Measurements from ENCODE around the gene SMIM31. TPM values are rescaled to one million over a fixed set of nuclear protein-coding genes. Genes with fewer than 3 reads are reported as not detected.

The SMIM31 gene
- total RNA-seq, 2 experiments from 2014 or later, result not detected

DNA sequence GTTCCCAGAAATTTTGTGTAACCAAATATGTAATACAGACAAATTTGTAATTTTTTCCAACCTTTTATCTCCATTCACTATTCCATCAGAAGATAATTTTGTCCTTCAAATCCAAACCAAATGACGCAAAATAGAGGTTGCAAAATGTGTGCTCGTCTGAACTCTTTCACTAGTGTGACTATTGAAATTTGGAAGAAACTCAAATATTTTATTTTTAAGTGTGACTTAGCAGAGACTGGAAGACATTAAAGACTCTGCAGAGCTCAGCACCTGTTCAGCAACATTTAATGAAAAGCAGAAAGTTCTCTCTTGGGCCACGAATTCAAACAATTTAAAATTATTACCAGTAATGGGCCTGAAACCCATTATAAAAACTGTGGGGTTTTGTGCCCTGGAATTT, 93.1 kb downstream of the SMIM31 start:
- CTCF ChIA-PET, result interaction anchor here (0.6 kb wide), 1 partner anchor 33 kb away, joined by 4 read pairs; no protein-coding TSS in a partner anchor
- intact Hi-C loops (cut with micrococcal nuclease), result no loop called here
- H3K4me3 Mint-ChIP-seq, result no peak overlapping the region
- peaks cover 11% of the 10 kb centered on the region for H3K27me3 Mint-ChIP-seq (ENCODE audit: low read depth)
- DNase-seq, result no peak
- H3K36me3 Mint-ChIP-seq (ENCODE audit: low read depth), result no peaks in the 10 kb centered on the region
- no peaks in the 10 kb centered on the region for H3K4me1 Mint-ChIP-seq (ENCODE audit: low read depth)
- no peaks in the 10 kb centered on the region for H3K9me3 Mint-ChIP-seq
- no peak overlapping the region for H3K27ac Mint-ChIP-seq

DNA sequence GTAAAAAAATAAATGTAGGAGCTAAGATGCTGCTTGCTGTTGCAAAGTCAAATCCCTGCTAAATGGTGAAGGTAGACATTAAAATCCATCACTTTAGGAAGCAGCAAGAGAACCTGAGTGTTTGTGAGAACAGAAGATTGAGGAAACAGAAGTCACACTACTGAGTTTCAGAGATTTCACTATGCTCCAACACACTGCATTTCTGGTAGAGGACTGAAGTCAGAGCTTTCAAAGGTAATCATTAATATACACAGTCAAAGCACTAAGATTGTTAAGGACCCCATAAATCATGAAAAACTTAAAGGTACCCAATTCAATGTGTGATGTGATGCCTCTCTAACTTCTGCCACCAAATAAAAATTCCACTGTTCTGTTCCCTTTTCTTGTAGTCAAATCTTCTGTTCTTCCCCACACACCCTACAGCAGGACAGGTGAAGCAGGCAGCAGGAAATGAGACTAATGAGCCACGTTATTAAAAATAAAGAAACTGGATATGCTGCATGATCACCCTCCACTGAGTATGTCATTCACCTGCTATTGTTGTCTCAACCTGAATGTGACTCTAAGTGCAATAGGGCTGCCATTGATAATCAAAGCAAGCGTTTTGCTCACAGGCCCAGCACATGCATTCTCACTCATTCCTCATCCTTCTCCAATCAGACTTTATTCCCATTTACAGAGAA, 94.2 kb downstream of the SMIM31 start:
- Mint-ChIP-seq H3K27me3 (ENCODE audit: low read depth) (peaks cover 12% of the 10 kb centered on the region), H3K27ac (no peak overlapping the region), H3K4me1 (ENCODE audit: low read depth) (no peaks in the 10 kb centered on the region), H3K9me3 (no peaks in the 10 kb centered on the region), H3K4me3 (no peak overlapping the region), H3K36me3 (ENCODE audit: low read depth) (no peaks in the 10 kb centered on the region)
- DNase-seq, result no peak
- CTCF ChIA-PET, result no interaction called here
- intact Hi-C loops (cut with micrococcal nuclease), result no loop called here

Other genes starting within 250 kb of the SMIM31 start
- gene APELA, start 123.0 kb downstream of the SMIM31 start, total RNA-seq, result not detected
- gene TRIM61, start 223.5 kb downstream of the SMIM31 start, total RNA-seq, result under 1 TPM; 0.67 to 0.84 TPM

All from activated naive CD4-positive, alpha-beta T cell treated with anti-CD3 and anti-CD28 coated beads for 36 hours (primary cell).